Measurements from ENCODE around the gene APBB2. TPM values are rescaled to one million over a fixed set of nuclear protein-coding genes. Genes with fewer than 3 reads are reported as not detected.

The APBB2 gene
- total RNA-seq, 1 experiment from 2014 or later, result 80.7 TPM

DNA sequence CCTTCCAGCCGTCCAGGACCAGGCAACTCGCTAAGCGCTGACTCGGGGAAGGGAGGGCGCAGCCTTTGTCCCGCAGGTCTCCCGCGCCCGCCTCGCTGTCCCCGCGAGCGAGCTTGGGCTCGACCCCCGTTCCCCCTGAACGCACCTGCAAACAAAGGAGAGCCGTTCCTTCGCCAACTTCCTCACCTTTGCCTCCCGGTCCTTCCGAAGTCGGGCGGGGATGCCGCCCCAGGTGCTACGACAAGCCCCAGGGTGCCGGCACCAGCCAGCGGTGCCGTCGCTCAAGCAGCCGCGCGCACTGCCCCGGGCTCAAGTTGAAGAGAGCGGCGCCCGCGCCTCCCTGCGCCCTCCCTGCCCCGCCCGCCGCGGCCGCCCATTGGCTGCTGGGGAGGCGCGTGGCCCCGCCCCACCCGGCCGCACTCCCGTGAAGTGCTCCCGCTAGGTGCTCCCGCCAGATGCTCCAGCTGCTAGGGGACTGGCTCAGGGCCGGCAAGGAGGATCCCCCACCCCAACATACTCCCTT, 357.4 kb downstream of the APBB2 start:
- CTCF ChIA-PET, result no interaction called here
- no peak overlapping the region for H3K4me3 ChIP-seq (ENCODE audit: low read depth, low read length)
- intact Hi-C loops (cut with micrococcal nuclease; ENCODE audit: unreplicated experiment), result no loop called here
- no peaks in the 10 kb centered on the region for H3K4me1 ChIP-seq
- TF ChIP-seq CTCF (IDR thresholded peaks at IDR 0.05; ENCODE audit: insufficient read depth in 1 of 2, low read depth in 1 of 2, low read length in 1 of 2, severe bottlenecking in 1 of 2, unreplicated experiment in 1 of 2), result no peak
- no peaks in the 10 kb centered on the region for H3K27me3 Mint-ChIP-seq (ENCODE audit: insufficient read depth, unreplicated experiment)
- H3K27ac Mint-ChIP-seq (ENCODE audit: unreplicated experiment), result no peak overlapping the region
- POLR2A ChIA-PET, result no interaction called here
- no TSS peak for BruUV-seq (replicated peaks)
- H3K36me3 ChIP-seq (ENCODE audit: control insufficient read depth, insufficient read depth, low read length), result no peaks in the 10 kb centered on the region
- no peaks in the 10 kb centered on the region for H3K9me3 Mint-ChIP-seq (ENCODE audit: unreplicated experiment)
- no peaks in the 10 kb centered on the region for H3K27me3 ChIP-seq (replicated peaks; ENCODE audit: control insufficient read depth, insufficient read depth, low read length)
- no peak overlapping the region for H3K4me3 Mint-ChIP-seq (ENCODE audit: unreplicated experiment)
- H3K9me3 ChIP-seq, result no peaks in the 10 kb centered on the region
- no peaks in the 10 kb centered on the region for H3K4me1 Mint-ChIP-seq (ENCODE audit: low read depth, unreplicated experiment)
- no peak for DNase-seq
- H3K36me3 Mint-ChIP-seq (ENCODE audit: insufficient read depth, unreplicated experiment), result peaks cover 30% of the 10 kb centered on the region

DNA sequence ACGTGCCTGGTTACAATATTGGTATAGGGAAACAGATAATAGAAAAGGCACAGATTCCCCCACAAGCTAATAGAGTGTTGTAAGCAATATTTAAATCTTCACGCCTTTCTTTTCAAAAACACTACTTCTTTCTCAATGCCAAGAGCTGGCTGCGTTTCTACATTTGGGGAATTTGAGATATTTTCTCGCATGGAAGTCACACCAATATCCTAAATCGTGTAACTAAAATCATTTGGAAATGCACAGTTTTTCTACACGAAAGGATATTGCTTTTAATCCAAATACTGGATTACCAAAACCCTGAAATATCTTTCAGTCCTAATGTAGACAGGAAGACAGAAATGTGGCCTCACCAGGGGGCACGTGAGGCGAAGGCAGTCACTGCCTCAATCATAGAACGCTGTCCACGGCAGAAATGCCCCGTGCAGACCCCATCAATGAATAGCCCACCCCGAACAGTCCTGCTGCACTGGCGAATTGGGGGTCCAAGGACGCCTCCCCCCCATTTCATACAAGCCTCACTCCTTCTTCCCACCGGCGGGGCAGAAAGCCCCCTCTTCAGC, 358.0 kb downstream of the APBB2 start:
- Histone ChIP-seq H3K36me3 (ENCODE audit: control insufficient read depth, insufficient read depth, low read length) (no peaks in the 10 kb centered on the region), H3K4me3 (ENCODE audit: low read depth, low read length) (no peak overlapping the region), H3K9me3 (no peaks in the 10 kb centered on the region), H3K4me1 (no peaks in the 10 kb centered on the region), H3K27me3 (replicated peaks; ENCODE audit: control insufficient read depth, insufficient read depth, low read length) (no peaks in the 10 kb centered on the region)
- no TSS peak for BruUV-seq (replicated peaks)
- ChIA-PET POLR2A (no interaction called here), CTCF (interaction anchor here (0.6 kb wide), 1 partner anchor 453 kb away, joined by 11 read pairs; no protein-coding TSS in a partner anchor)
- TF ChIP-seq CTCF (IDR thresholded peaks at IDR 0.05; ENCODE audit: insufficient read depth in 1 of 2, low read depth in 1 of 2, low read length in 1 of 2, severe bottlenecking in 1 of 2, unreplicated experiment in 1 of 2), result no peak
- no peaks in the 10 kb centered on the region for H3K27me3 Mint-ChIP-seq (ENCODE audit: insufficient read depth, unreplicated experiment)
- H3K4me1 Mint-ChIP-seq (ENCODE audit: low read depth, unreplicated experiment), result no peaks in the 10 kb centered on the region
- DNase-seq, result no peak
- peaks cover 30% of the 10 kb centered on the region for H3K36me3 Mint-ChIP-seq (ENCODE audit: insufficient read depth, unreplicated experiment)
- intact Hi-C loops (cut with micrococcal nuclease; ENCODE audit: unreplicated experiment), result no loop called here
- H3K4me3 Mint-ChIP-seq (ENCODE audit: unreplicated experiment), result no peak overlapping the region
- no peaks in the 10 kb centered on the region for H3K9me3 Mint-ChIP-seq (ENCODE audit: unreplicated experiment)
- no peak overlapping the region for H3K27ac Mint-ChIP-seq (ENCODE audit: unreplicated experiment)

DNA sequence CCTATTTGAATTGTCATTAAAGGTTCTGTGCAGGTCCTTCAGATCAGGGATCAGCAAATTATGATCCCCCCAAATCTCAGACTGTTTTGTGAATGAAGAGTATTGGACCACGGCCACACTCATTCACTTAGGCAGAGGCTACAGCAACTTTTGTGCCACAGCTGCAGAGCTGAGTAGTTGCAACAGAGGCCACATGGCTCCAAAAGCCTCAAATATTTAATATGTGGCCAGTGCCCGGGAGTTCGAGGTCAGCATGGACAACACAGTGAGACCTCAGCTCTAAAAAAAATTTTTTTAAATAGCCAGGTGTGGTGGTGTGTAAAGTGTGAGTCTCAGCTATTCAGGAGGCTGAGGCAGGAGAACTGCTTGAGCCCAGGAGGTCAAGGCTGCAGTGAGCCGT, 363.8 kb downstream of the APBB2 start:
- no peaks in the 10 kb centered on the region for H3K4me1 ChIP-seq
- no peak for TF ChIP-seq CTCF (IDR thresholded peaks at IDR 0.05; ENCODE audit: insufficient read depth in 1 of 2, low read depth in 1 of 2, low read length in 1 of 2, severe bottlenecking in 1 of 2, unreplicated experiment in 1 of 2)
- no peaks in the 10 kb centered on the region for H3K9me3 Mint-ChIP-seq (ENCODE audit: unreplicated experiment)
- H3K9me3 ChIP-seq, result no peaks in the 10 kb centered on the region
- ChIA-PET CTCF (no interaction called here), POLR2A (no interaction called here)
- H3K4me3 Mint-ChIP-seq (ENCODE audit: unreplicated experiment), result no peak overlapping the region
- H3K27me3 ChIP-seq (replicated peaks; ENCODE audit: control insufficient read depth, insufficient read depth, low read length), result no peaks in the 10 kb centered on the region
- DNase-seq, result no peak
- no peak overlapping the region for H3K27ac Mint-ChIP-seq (ENCODE audit: unreplicated experiment)
- no peak overlapping the region for H3K4me3 ChIP-seq (ENCODE audit: low read depth, low read length)
- no TSS peak for BruUV-seq (replicated peaks)
- no peaks in the 10 kb centered on the region for H3K4me1 Mint-ChIP-seq (ENCODE audit: low read depth, unreplicated experiment)
- no peaks in the 10 kb centered on the region for H3K36me3 ChIP-seq (ENCODE audit: control insufficient read depth, insufficient read depth, low read length)
- no peaks in the 10 kb centered on the region for H3K27me3 Mint-ChIP-seq (ENCODE audit: insufficient read depth, unreplicated experiment)
- intact Hi-C loops (cut with micrococcal nuclease; ENCODE audit: unreplicated experiment), result no loop called here
- peaks cover 21% of the 10 kb centered on the region for H3K36me3 Mint-ChIP-seq (ENCODE audit: insufficient read depth, unreplicated experiment)

All from Caco-2 (cell line).